ENCODE data around the gene SERPIND1.

DNA sequence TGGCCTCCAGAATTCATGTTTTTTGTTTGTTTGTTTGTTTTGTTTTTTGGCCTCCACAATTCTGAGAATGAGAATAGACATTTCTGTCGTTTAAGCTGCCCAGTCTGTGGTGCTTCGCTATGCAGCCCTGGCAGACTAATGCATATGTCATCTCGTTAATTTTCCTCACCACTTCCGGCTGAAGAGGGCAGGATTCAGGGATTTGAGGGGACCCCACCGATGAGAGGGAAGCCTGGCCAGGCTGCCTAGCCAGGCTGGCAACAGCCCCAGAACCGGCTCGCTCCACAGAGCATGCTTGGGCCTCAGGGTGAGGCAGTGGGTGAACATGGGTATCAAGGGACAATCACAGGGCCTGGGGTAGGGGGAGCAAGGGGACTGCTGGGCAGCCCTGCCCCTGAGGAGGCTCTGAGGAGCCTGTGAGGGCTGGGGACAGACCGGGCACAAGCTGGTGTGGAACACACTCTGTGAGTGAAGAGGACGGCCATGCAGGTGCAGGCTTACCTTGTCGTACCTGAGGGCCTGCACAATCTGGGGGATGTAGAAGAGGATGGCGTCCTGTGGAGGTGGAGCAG is 47.8 kb upstream of the SERPIND1 start:
- no peak for TF ChIP-seq POLR2A (IDR thresholded peaks at IDR 0.05)
- TF ChIP-seq, protein P1, sequence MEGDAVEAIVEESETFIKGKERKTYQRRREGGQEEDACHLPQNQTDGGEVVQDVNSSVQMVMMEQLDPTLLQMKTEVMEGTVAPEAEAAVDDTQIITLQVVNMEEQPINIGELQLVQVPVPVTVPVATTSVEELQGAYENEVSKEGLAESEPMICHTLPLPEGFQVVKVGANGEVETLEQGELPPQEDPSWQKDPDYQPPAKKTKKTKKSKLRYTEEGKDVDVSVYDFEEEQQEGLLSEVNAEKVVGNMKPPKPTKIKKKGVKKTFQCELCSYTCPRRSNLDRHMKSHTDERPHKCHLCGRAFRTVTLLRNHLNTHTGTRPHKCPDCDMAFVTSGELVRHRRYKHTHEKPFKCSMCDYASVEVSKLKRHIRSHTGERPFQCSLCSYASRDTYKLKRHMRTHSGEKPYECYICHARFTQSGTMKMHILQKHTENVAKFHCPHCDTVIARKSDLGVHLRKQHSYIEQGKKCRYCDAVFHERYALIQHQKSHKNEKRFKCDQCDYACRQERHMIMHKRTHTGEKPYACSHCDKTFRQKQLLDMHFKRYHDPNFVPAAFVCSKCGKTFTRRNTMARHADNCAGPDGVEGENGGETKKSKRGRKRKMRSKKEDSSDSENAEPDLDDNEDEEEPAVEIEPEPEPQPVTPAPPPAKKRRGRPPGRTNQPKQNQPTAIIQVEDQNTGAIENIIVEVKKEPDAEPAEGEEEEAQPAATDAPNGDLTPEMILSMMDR (IDR thresholded peaks at IDR 0.05 in 4 of 5, conservative IDR thresholded peaks at IDR 0.05 in 1 of 5), result no peak
